ENCODE data around the gene CNTNAP2. TPM values are rescaled to one million over a fixed set of nuclear protein-coding genes. Genes with fewer than 3 reads are reported as not detected.
"Not testable (repeated sequence)": the region's sequence is repeated elsewhere in the genome, so short reads cannot be mapped to it uniquely, and the experiment has no call there.

Gene CNTNAP2
- total and polyA plus RNA-seq, 8 donors: 0.19 to 18.2 (median 0.56) TPM

DNA sequence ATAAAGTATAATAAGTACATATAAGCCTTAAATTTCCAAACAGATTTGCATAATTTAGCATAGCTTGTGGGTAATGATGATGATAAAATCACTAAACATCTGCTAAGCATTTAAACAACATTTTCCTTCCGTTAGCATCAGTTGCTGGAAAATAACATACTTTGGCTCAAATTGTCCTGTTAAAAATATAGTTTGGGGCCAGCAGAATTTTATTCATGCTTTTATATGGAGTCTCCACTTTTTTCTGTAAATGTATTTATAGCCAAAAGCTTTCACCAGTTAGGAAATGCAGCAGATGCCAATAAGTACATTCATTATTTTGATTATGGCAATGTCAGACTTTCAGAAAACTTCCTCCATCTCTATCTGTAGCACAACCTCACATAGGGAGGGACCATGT lies 107.2 kb downstream of the CNTNAP2 start:
- WGBS, 5 donors: 60 to 91% (median 86%) methylated on average over 1 of the region's 1 CpG
- Histone ChIP-seq H3K4me3 (no peak overlapping the region), H3K4me1 (no peaks in the 10 kb centered on the region), H3K27ac (no peak overlapping the region), H3K27me3 (no peaks in the 10 kb centered on the region), H3K36me3 (no peaks in the 10 kb centered on the region), H3K9me3 (no peaks in the 10 kb centered on the region)
- TF ChIP-seq POLR2AphosphoS5 (IDR thresholded peaks at IDR 0.05) (no peak), POLR2A (IDR thresholded peaks at IDR 0.05) (no peak), EP300 (IDR thresholded peaks at IDR 0.05) (no peak)
- TF ChIP-seq, protein P1, sequence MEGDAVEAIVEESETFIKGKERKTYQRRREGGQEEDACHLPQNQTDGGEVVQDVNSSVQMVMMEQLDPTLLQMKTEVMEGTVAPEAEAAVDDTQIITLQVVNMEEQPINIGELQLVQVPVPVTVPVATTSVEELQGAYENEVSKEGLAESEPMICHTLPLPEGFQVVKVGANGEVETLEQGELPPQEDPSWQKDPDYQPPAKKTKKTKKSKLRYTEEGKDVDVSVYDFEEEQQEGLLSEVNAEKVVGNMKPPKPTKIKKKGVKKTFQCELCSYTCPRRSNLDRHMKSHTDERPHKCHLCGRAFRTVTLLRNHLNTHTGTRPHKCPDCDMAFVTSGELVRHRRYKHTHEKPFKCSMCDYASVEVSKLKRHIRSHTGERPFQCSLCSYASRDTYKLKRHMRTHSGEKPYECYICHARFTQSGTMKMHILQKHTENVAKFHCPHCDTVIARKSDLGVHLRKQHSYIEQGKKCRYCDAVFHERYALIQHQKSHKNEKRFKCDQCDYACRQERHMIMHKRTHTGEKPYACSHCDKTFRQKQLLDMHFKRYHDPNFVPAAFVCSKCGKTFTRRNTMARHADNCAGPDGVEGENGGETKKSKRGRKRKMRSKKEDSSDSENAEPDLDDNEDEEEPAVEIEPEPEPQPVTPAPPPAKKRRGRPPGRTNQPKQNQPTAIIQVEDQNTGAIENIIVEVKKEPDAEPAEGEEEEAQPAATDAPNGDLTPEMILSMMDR (IDR thresholded peaks at IDR 0.05): no peak
- DNase-seq: peak in 1 of 2 donors; percentile 6
- intact Hi-C loops (cut with DNase I; ENCODE audit: low total_unique reads): no loop called here

DNA sequence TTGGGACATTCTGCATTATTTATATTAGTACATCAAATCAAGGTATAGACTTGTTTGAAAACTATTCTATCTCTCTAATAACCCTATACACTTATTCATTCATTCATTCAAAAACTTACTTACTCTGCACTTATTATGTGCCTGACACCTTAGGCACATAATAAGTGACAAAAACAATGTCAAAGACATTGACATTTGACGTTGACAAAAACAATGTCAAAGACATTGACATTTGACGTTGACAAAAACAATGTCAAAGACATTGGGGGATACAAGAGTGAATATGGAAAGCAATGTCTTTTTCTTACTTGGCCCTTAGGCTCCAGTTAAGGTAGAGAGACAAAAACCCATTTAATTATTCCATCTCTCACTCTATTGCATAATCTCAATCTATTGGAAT lies 116.0 kb downstream of the CNTNAP2 start:
- no peak for TF ChIP-seq POLR2A (IDR thresholded peaks at IDR 0.05)
- TF ChIP-seq, protein P1 (IDR thresholded peaks at IDR 0.05): no peak
- TF ChIP-seq POLR2AphosphoS5 (IDR thresholded peaks at IDR 0.05): no peak
- no peak for TF ChIP-seq EP300 (IDR thresholded peaks at IDR 0.05)
- Histone ChIP-seq H3K27ac (no peak overlapping the region), H3K9me3 (no peaks in the 10 kb centered on the region), H3K36me3 (no peaks in the 10 kb centered on the region), H3K4me3 (no peak overlapping the region), H3K27me3 (no peaks in the 10 kb centered on the region), H3K4me1 (no peaks in the 10 kb centered on the region)
- intact Hi-C loops (cut with DNase I; ENCODE audit: low total_unique reads): no loop called here
- 77 to 85% (median 80%) methylated on average over 2 of the region's 2 CpGs for WGBS, 5 donors
- no peak for DNase-seq

DNA sequence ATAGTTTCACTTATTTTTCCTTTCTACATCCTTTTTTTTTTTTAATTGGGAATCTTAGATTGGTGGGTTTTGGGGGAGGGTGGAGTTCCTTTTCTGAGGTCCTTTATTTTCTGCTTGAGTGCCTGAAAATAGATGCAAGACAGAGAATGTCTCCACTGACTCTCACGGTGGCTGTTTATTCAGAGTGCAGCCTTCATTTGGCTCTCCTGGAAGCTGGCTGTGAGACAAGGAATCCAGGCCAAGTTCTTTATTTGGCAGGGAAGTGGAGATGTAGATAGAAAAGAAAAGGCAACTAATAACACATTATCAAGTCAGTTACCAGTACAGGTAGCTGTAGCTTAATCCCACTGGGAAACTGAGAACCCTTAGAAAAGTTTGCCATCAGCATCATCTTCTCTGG lies 118.6 kb downstream of the CNTNAP2 start:
- intact Hi-C loops (cut with DNase I; ENCODE audit: low total_unique reads): no loop called here
- H3K4me1 ChIP-seq: no peaks in the 10 kb centered on the region
- no peak overlapping the region for H3K27ac ChIP-seq
- WGBS, 5 donors: 14 to 40% (median 31%) methylated on average over 1 of the region's 1 CpG
- H3K27me3 ChIP-seq: no peaks in the 10 kb centered on the region
- H3K36me3 ChIP-seq: no peaks in the 10 kb centered on the region
- H3K4me3 ChIP-seq: no peak overlapping the region
- no peak for TF ChIP-seq EP300 (IDR thresholded peaks at IDR 0.05)
- TF ChIP-seq POLR2AphosphoS5 (IDR thresholded peaks at IDR 0.05): no peak
- TF ChIP-seq, protein P1 (IDR thresholded peaks at IDR 0.05): no peak
- DNase-seq: no peak
- H3K9me3 ChIP-seq: no peaks in the 10 kb centered on the region

DNA sequence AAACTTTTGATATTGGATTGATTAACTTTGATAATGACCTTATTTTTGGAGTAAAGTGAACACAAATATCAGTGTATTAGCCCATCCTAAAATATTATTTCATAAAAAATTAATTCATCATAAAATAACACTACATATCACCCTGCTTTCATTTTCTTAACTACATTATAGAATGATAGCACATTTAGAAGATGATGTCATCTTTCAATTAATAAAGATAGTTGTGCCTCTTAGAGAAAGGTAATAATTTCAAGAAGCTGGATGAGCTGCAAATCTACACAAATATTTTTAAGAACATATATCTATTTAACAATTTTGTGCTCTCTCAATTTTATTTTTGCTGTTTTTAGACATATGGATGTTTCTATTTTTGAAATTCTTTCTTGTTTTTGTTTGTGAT lies 126.1 kb downstream of the CNTNAP2 start:
- Histone ChIP-seq H3K9me3 (no peaks in the 10 kb centered on the region), H3K27me3 (peaks cover 0 to under 1% (median 0%) of the 10 kb centered on the region in 3 donors), H3K4me1 (no peaks in the 10 kb centered on the region), H3K27ac (no peak overlapping the region), H3K36me3 (no peaks in the 10 kb centered on the region), H3K4me3 (no peak overlapping the region)
- TF ChIP-seq POLR2A (IDR thresholded peaks at IDR 0.05) (no peak), POLR2AphosphoS5 (IDR thresholded peaks at IDR 0.05) (no peak), EP300 (IDR thresholded peaks at IDR 0.05) (no peak)
- TF ChIP-seq, protein P1 (IDR thresholded peaks at IDR 0.05): no peak
- no peak for DNase-seq
- intact Hi-C loops (cut with DNase I; ENCODE audit: low total_unique reads): no loop called here

DNA sequence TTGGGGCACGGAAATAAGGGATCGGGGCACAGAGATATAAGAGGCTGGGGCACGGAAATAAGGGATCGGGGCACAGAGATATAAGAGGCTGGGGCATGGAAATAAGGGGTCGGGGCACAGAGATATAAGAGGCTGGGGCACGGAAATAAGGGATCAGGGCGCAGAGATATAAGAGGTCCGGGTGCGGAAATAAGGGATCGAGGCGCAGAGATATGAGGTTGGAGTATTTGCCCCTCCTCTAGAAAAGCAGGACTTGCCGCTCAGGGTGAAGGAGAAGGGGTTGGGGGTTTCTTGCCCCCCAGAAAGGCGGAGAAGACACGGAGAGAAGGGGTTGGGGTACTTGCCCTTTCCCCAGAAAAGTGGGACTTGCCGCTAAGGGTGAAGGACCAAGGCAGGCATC lies 131.4 kb downstream of the CNTNAP2 start:
- H3K36me3 ChIP-seq; intact Hi-C loops (cut with DNase I; ENCODE audit: low total_unique reads); H3K27ac ChIP-seq; H3K9me3 ChIP-seq; DNase-seq; H3K4me1 ChIP-seq; H3K4me3 ChIP-seq: not testable (repeated sequence)
- H3K27me3 ChIP-seq: peaks cover 0 to 11% (median 0%) of the 10 kb centered on the region in 3 donors
- WGBS, 5 donors: 16 to 45% (median 26%) methylated on average over 15 of the region's 15 CpGs

DNA sequence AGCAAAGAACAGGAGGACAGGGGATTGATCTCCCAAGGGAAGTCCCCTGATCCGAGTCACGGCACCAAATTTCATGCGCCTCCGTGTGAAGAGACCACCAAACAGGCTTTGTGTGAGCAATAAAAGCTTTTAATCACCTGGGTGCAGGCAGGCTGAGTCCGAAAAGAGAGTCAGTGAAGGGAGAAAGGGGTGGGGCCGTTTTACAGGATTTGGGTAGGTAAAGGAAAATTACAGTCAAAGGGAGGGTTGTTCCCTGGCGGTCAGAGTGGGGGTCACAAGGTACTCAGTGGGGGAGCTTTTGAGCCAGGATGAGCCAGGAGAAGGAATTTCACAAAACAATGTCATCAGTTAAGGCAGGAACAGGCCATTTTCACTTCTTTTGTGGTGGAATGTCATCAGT lies 132.1 kb downstream of the CNTNAP2 start:
- H3K27ac ChIP-seq; H3K36me3 ChIP-seq; DNase-seq; H3K4me3 ChIP-seq; intact Hi-C loops (cut with DNase I; ENCODE audit: low total_unique reads); H3K9me3 ChIP-seq; H3K4me1 ChIP-seq: not testable (repeated sequence)
- H3K27me3 ChIP-seq: peaks cover 0 to 11% (median 0%) of the 10 kb centered on the region in 3 donors
- WGBS, 5 donors: 20 to 35% (median 28%) methylated on average over 7 of the region's 7 CpGs

Measured in stomach (tissue), 9 donors.